GM21423 (cell line): Measurements from ENCODE around the gene NANS.

Experiments used
- ATAC-seq: cut with Tn5 transposase; IDR thresholded peaks from one replicate; pipeline ENCODE4 v1.9.1; 2021; ENCODE audit warnings: mild to moderate bottlenecking, moderate library complexity; ENCODE audit not compliant: unreplicated experiment

Gene NANS

DNA sequence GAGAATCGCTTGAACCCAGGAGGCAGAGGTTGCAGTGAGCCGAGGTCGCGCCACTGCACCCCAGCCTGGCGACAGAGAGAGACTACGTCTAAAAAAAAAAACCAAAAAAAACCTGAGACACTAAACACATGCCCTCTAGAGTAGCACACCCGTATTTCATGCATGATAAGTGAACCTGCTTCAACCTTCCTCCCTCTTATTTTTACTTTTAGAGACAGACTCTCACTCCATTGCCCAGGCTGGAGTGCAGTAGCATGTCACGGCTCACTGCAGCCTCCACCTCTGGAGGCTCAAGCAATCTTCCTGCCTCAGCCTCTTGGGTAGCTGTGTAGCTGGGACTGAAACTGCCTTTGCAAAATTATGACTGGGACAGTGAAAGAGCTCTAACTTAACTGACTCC, 17.6 kb upstream of the NANS start:
- ATAC-seq = no peak

DNA sequence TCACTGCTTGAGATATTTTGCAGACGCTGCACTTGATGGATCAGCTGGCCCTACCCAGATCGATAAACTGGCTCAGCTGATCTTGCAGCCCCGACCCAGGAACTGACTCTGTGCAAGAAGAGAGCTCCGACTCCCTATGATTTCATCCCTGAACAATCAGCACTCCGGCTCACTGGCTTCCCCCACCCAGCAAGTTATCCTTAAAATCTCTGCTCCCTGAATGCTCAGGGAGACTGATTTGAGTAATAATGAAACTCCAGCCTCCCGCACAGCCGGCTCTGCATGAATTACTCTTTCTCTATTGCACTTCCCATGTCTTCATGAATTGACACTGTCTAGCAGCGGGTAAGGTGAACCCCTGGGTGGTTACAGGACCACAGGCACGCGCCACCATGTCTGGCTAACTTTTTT, 16.9 kb upstream of the NANS start:
- ATAC-seq = no peak

DNA sequence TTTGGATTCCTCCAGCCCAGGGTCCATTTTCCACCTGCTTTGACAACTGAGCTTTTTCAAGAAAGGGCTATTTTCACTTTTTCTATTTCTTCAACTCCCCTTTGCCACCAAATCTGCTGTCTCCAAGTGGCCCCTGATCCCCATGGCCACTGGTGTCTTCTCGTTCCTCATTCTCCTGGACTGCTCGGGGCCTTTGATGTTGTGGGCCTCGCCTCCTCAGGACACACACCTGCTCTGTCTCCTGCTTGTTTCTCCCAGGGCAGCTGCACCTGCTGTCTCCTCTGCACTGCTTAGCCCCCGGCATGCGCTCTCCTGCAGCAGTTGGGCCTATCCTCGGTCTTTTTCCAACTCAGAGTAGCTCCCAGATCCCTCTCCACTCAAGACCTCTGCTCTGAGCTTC, 16.3 kb upstream of the NANS start:
- ATAC-seq = no peak

DNA sequence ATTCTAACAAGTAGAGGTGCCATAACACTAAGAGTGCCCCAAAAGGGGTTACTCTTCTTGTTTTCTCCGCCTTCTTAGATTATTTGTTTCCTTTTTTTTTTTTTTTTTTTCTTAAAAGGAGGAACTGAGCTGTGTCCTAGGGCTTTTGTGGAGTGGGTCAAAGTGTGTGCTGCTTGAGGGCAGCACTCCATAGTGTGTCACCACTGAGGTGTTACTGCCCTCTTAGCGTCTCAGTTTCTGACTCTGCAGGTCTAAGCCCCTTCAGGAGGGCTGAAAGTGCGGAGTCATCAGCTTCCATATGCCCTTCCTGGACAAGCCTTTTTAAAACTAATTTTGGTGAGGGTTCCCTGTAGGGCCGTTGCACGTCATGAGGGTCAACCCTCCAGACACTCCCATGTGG, 12.6 kb upstream of the NANS start:
- no peak for ATAC-seq

DNA sequence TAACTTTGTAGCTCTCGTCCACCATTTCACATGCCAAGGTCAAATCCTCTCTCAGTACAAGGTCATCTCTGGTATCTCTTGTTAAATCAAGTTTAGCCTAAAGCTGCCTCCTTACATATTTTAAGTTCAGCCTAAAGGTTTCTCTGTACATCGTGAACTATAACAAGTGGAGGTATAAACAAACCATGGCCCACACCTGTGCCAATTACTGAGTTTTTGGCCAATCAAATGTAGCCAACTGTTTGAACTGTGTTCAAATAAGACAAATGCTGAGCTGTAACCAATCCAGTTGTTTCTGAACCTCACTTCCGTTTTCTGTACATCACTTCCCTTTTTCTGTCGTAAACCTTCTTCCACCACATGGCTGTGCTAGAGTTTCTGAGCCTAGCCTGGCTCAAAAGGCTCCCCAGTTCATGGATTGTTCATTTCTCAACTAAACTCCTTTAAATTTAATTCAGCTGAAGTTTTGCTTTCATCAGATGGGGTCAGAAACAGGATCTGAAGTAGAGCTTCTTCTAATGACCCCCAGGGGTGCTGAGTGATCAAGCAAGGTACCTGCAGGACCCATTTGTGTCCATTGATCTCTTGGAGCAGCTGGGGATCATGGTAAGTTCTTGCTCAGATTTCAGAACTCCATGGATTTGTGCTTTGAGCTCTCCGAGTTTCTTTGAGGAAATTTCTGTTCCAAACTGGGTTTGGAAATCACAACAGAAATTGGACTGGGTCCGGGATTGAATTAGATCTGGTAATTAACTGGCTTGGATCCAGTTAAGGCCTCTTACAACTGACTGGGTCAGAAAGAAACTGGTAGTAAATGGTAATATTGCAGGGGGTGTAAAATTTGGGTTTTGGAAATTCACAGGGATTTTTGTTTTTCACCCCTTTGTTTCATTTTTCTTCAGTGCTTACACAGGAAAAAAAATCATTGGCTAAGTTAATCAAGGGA, 11.0 kb upstream of the NANS start:
- ATAC-seq = peak; percentile 86

DNA sequence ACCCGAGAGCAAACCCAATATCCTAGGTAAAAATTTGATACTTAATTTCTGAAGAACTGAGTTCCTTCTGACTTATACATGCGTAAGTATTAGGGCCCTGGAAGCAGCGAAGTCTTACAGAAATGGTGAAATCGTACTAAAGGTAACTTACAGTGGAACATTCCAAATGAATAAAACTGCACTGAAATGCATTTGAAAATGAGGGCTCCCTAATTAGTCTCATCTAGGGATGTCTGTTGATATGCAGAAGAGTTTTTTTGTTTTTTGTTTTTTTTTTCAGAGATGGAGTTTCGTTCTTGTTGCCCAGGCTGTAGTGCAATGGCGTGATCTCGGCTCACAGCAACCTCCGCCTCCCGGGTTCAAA, 10.4 kb upstream of the NANS start:
- ATAC-seq = no peak

DNA sequence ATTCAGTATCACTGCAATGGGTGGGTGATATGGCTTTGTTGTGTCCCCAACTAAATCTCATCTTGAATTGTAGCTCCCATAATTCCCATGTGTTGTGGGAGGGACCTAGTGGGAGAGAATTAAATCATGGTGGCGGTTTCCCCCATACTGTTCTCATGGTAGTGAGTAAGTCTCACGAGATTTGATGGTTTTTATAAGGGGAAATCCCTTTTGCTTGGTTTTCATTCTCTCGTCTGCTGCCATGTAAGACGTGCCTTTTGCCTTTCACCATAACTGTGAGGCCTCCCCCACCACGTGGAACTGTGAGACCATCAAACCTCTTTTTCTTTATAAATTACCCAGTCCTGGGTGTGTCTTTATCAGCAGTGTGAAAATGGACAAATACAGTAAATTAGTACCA, 9.5 kb upstream of the NANS start:
- ATAC-seq = no peak

DNA sequence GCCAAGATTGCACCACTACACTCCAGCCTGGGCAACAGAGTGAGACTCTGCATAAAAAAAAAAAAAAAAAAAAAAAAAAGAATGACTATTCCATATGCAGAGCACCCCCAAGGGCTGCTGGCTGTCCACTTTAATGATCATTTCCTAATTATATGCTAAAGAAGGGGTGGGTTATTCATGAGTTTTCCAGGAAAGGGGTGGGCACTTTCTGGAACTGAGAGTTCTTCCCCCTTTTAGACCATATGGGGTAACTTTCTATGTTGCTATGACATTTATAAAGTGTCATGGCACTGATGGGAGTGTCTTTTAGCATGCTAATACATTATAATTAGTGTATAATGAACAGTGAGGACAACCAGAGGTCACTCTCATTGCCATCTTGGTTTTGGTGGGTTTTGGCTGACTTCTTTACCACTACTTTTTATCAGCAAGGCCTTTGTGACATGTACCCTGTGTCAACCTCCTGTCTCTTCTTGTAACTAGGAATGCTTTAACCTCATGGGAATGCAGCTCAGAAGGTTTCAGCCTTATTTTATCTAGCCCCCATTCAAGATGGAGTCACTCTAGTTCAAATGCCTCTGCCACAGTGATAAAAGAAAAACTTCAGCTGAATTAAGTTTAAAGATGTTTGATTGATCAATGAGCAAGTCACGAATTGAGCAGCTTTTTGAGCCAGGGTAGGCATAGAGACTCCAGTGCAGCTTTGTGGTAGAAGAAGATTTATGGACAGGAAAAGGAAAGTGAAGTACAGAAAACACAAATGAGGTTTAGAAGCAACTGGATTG, 7.1 kb upstream of the NANS start:
- no peak for ATAC-seq

DNA sequence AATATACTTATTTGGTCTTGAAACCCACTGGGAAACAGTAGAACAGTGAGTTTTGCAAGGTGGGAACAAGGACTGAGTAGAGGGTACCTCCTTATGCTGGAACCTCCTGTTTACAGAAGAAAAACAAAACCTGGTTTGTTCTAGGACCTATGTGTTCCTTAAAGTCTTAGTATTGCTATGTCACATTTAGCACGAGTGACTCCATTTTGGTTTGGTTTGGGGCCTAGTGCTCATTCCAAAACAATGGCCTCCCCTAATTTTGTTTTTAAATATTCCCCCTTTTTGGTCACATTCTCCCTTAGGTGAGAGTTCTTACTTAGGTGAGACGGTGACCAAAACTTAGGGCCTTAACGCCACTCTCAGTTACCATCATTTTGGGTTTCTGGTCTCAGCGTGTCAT, 6.2 kb upstream of the NANS start:
- no peak for ATAC-seq

DNA sequence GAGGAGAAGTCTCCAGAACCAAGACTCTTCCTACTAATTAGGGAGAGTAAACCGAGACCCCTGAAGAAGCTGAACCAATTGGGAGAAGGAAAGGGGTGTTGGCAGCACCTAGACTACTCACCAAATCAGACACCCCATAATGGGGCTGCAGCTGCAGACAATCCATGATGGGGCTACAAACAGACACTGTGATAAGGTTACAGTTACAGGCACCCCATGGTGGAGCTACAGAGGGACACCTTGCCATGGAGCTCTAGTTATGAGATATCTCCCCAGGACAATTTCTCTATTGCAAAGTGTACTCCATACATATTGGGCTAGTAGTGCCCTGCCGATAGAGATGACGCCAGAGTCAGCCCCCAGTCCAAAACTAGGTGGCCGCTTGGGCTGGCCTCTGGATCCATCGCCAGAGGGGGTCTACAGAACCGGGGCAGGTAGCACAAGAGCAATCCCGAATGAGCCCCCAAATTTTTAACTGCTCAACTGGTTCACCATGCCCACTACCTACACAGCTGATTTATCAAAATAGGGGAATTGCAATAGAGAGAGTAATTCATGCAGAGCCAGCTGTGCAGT, 2.1 kb upstream of the NANS start:
- no peak for ATAC-seq

DNA sequence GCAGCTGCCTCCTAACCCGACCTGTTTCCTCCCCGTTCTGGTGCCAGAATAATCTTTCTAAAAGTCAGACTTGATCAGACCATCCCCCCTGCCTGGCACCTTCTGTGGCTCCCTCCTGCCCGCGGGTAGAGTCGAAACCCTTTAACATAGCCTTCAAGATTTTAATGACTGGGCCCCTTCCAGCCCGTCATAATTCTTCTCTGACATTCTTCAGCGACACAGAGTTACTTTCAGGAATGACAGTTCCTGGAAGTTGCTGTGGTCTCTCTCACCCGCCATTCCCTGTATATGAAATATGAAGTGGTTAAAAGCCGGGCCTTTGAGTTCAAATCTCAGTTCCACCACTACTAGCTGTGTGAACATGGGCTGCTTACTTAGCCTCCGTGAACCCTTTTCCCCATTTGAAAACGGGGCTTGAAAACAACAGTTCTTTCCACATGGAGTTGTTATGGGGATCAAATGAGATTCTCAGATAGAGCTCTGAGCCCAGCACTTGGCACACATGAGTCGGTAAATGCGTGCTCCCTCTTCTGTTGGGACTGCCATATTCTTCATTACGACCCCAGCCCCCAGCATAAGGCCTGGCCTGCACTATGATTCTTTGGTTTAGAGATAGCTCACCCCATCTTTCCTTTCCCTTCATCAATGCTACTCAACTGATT, 737 bp downstream of the NANS start:
- no peak for ATAC-seq

DNA sequence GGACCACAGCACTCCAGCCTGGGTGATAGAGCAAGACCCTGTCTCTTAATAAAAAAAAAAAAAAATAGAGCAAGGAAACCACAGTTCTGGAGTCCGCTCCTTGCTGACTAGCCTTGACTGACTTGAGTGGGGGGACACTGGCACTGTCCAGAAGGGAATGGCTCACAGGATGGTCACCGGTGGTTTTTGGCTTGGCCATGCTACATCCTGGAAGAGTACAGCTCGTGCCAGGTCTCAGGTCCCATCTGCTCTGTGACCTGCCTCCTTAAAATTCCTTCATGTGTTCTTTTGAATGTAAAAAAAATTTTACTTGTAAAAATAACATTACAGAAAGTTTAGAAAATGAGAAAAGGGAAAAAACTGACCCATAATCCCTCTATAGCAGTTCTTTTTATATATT, 5.6 kb downstream of the NANS start:
- ATAC-seq = no peak

DNA sequence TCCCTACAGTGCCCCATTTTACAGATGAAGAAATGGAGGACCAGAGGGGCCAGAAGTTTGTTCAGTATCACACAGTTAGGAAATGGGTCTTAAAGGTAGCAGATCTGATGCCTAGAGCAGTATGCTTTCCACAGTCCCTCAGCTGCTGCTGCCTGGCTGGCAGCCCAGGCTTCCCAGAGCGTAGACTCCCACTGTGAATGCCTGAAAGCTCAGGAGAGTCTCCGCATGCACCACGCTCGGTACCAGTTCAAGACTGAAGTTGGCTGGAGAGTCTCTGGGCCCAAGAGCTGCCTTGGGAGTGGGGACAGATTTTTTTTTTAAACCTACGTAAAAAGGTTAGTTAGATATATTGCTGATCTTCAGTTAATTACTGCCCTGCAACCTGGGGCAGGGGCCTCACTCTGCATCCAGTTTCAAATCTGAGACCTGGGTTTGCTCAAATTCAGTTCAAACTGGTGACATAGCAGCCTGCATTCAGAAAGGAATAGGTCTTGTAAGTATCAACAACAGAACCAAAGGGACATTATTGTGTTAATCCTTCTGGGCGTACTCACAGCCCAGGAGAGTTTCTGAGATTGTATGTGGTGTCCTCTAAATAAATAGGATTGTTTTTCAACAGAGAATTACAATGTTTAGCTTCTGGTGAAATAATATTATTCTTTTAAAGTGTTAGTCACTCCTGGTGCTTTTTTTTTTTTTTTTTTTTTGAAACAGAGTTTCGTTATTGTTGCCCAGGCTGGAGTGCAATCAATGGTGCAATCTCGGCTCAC, 8.3 kb downstream of the NANS start:
- no peak for ATAC-seq

DNA sequence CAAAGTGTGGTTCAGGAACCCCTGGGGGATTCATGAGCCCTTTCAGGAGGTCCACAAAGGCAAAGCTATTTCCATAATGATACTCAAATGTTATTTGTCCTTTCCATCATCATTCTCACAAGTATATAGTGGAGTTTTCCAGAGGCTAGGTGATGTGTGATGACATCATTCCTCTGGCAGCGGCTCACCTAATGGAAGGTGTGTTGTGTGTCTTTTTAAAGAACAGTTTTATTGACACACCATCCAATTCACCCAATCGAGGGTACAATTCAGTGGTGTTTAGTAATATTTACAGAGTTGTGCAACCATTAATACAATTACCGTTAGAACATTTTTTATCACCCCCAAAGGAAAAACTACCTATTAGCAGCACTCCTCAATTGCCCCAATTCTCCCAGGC, 9.7 kb downstream of the NANS start:
- ATAC-seq = no peak

DNA sequence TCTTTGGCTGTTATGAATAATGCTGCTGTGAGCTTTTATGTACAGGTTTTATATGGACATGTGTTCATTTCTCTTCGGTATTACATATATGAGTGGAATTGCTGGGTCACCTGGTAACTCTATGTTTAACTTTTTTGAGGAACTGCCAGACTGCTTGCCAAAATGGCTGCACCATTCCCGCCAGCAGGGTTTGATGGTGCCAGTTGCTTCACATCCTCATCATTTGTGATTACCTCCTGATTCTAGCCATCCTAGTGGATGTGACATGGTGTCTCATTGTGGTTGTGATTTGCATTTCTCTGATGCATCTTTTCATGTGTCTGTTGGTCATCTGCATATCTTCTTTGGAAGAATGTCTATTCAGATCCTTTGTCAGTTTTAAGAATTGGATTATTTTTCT, 10.7 kb downstream of the NANS start:
- ATAC-seq = no peak

DNA sequence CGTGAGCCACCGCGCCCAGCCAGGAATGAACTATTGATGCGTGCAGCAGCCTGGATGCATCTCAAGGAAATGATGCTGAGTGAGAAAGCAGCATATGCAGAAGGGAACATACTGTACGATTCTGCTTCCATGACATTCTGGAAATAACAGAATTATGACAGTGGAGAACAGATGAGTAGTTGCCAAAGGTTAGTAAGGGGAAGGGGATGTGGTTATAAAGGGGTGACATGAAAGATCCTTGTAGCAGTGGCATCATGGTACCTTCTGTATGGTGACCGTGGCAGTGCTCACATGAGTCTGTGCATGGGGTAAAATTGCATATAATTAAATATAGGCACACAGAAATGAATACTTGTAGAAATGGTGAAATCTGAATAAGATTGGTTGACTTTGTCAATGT, 13.0 kb downstream of the NANS start:
- ATAC-seq = no peak

DNA sequence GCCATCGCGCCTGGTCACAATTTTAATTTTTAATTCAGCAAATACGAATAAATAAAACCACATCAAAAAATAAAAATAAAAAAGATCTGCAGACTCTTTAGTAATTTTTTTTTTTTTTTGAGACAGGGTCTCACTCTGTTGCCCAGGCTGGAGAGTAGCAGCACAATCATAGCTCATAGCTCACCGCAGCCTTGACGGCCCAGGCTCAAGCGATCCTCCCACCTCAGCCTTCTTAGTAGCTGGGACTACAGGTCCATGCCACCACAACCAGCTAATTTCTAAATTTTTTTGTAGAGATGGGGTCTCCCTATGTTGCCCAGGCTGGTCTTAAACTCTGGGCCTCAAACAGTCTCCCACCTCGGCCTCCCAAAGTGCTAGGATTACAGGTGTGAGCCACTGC, 14.2 kb downstream of the NANS start:
- ATAC-seq = no peak

DNA sequence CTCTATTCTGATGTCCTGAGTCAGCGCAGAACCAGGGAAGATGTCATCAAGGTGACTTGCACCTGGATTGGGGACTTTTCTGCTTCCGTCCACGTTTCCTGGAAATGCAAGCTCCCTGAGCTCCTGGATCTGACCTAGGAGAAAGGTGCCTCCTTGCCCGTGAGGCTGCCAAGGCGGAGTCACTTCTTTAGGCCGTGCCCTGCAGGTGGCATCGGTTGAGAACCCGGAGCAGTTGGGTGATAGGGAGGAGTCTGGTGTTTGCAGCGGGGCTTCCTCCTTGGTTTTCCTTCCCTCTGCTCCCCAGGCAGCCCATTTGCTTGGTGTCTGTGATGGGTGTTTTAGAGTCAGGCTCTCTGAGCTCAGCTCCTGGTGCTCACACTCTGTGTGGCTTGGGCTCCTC, 15.2 kb downstream of the NANS start:
- no peak for ATAC-seq

DNA sequence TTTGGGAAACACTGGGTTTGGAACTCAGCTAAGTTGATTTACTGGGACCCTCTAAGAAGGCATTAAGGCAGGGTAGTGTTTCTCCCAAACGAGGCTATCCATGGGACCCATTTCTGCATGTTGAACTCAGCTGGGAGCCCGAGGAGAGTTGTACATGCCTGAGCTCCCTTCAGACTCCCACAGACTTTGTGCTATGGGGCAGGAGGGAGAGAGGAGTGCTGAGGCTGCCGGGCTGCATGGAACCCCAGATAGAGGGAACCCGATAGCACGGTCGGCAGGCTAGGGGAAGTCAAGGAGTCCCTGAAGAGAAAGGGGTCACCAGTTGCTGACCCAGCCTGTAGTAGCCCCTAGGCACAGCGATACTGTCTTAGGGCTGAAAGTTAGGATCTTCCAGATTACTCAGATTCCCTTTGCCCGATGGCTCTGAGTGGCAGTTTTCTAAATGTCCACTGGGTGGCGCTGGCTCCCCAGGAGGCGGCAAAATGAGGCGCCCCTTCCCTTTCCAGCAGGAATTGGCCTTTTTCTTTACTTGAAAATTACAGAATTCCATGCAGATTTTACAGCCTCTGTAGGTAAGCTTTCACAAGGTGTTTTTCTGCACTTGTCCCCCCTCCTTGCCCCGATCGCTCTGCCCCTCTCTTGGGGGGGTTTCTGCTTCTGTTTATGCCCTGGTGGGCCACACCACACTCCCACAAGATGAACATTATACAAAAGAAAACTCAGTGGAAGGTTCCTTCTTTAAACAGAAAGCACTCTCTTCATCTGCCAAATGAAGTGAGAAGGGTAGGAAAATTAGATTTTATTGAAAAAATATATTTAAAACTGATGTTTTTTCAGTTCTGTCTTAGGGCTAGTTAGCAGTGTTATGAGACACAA, 17.8 kb downstream of the NANS start:
- ATAC-seq = no peak

DNA sequence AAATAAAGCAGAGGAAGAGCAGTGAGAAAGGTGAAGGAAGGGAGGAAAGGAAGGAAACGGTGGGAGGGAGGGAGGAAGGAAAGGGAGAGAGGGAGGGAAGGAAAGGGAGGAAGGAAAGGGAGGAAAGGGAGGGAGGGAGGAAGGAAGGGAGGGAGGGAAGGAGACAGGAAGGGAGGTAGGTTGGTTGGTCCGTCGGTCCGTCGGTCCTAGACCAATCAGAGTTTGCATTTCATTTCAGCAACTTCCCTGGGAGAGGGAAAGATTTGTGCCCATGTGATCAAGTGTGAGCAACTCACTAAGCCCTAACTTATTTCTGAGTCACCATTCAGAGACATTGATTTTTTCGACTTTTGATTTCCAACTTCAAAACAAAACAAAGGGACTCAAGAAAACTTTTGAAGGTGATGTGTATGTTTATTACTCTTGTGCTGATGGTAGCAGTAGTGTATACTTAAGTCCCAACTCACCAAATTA, 18.8 kb downstream of the NANS start:
- no peak for ATAC-seq
